ENCODE results near the gene RBM10. TPM values are rescaled to one million over a fixed set of nuclear protein-coding genes. Genes with fewer than 3 reads are reported as not detected.

Gene RBM10
- total RNA-seq, 1 donor from 2014 or later = 27.8 TPM

GRCh38 chrX:47186096-47186740, 41.2 kb downstream of the RBM10 start:
- intact Hi-C loops (cut with micrococcal nuclease) = no loop called here
- Histone ChIP-seq H3K9me3 (replicated peaks) (no peaks in the 10 kb centered on the region), H3K27me3 (ENCODE audit: low read depth) (no peaks in the 10 kb centered on the region), H3K4me1 (no peaks in the 10 kb centered on the region), H3K27ac (replicated peaks) (no peak overlapping the region), H3K4me3 (no peak overlapping the region), H3K36me3 (peaks cover 38% of the 10 kb centered on the region)
- DNase-seq = no peak
- TF ChIP-seq CTCF (IDR thresholded peaks at IDR 0.05; ENCODE audit: borderline replicate concordance) = no peak

GRCh38 chrX:47187106-47187677, 42.2 kb downstream of the RBM10 start:
- Histone ChIP-seq H3K36me3 (peaks cover 30% of the 10 kb centered on the region), H3K9me3 (replicated peaks) (no peaks in the 10 kb centered on the region), H3K27me3 (ENCODE audit: low read depth) (no peaks in the 10 kb centered on the region), H3K4me1 (peaks cover 5% of the 10 kb centered on the region), H3K4me3 (no peak overlapping the region), H3K27ac (replicated peaks) (no peak overlapping the region)
- intact Hi-C loops (cut with micrococcal nuclease) = no loop called here
- TF ChIP-seq CTCF (IDR thresholded peaks at IDR 0.05; ENCODE audit: borderline replicate concordance) = no peak
- no peak for DNase-seq

- no peak for TF ChIP-seq CTCF (IDR thresholded peaks at IDR 0.05; ENCODE audit: borderline replicate concordance)
- H3K36me3 ChIP-seq = peaks cover 15% of the 10 kb centered on the region
- no peaks in the 10 kb centered on the region for H3K27me3 ChIP-seq (ENCODE audit: low read depth)
- DNase-seq = no peak
- intact Hi-C loops (cut with micrococcal nuclease) = loop anchor here (10.0 kb wide), 1 partner anchor 195 kb away; no protein-coding TSS in a partner anchor
- peaks cover 15% of the 10 kb centered on the region for H3K4me1 ChIP-seq
- H3K4me3 ChIP-seq = no peak overlapping the region
- H3K27ac ChIP-seq (replicated peaks) = no peak overlapping the region
- H3K9me3 ChIP-seq (replicated peaks) = no peaks in the 10 kb centered on the region
Observed at GRCh38 chrX:47189906-47190305, 44.9 kb downstream of the RBM10 start.

DNA sequence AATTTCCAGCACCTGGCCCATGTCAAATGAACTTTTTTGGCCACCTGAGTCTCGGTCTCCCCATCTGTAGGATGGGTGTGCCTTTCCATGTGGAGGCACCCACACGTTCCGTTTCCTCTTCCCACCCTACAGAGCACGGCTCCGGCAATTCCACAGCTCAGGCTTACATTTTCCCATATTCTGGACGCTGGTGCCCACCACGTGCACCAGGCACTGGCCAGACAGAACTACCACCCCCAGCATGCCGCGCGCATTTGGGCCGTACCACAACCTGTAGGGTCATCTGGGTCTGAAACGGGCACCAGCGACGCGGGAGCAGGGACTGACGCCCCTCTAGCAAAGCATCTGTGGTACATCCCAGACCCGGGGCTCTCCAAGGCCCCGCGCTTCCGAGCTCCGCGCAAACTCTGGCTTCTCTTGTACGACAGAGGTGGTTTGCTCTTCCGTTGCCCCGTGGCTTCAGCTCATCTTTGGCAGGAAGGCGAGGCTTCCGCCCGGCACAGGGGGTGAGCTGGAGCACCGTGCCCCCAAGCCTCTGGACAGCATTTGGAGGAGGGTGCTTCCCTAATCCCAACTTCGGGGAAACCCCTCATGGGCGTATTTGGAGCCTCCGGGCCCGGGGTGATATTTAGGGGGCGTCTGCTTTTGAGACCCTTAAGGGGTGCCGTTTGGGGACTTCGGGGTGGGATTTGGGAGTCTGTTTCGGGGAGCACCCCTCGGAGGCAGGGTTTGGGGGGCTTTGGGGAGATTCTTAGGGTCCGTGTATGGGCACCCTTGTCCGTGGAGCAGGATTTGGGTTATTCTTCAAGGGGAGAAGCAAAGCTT, 45.6 kb downstream of the RBM10 start:
- intact Hi-C loops (cut with micrococcal nuclease) = loop anchor here (10.0 kb wide), 1 partner anchor 194 kb away; no protein-coding TSS in a partner anchor
- peak; percentile 82 for DNase-seq
- peaks cover 11% of the 10 kb centered on the region for H3K36me3 ChIP-seq
- H3K9me3 ChIP-seq (replicated peaks) = no peaks in the 10 kb centered on the region
- peak overlapping the region; percentile 71 for H3K4me3 ChIP-seq
- no peaks in the 10 kb centered on the region for H3K27me3 ChIP-seq (ENCODE audit: low read depth)
- peak overlapping the region; percentile 33 for H3K27ac ChIP-seq (replicated peaks)
- TF ChIP-seq CTCF (IDR thresholded peaks at IDR 0.05; ENCODE audit: borderline replicate concordance) = no peak
- H3K4me1 ChIP-seq = peaks cover 23% of the 10 kb centered on the region

DNA sequence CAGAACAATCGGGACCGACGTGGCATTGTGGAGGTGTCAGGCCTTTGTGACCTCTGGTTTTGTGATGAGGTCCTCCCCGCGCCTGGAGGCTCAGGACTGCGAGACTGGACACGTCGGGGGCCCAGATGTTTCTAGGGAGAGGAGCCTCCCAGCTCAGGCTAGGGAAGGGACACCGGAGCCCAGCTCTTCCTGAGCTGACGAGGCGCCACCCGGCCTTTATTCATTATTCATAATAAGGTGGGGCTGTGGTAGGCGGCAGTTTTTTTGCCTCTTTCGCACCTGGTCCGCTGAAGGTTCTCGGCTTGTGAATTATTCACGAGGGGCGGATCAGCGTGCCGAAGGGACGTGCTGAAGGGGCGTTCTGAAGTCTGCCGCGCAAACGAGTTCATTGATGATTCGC, 46.3 kb downstream of the RBM10 start:
- no peak for TF ChIP-seq CTCF (IDR thresholded peaks at IDR 0.05; ENCODE audit: borderline replicate concordance)

More for the DNA sequence above, 46.3 kb downstream of the RBM10 start:
- H3K4me3 ChIP-seq = peak overlapping the region; percentile 71
- intact Hi-C loops (cut with micrococcal nuclease) = loop anchor here (10.0 kb wide), 1 partner anchor 193 kb away; no protein-coding TSS in a partner anchor
- H3K4me1 ChIP-seq = peaks cover 29% of the 10 kb centered on the region
- peak overlapping the region; percentile 33 for H3K27ac ChIP-seq (replicated peaks)
- no peaks in the 10 kb centered on the region for H3K9me3 ChIP-seq (replicated peaks)
- peaks cover 4% of the 10 kb centered on the region for H3K36me3 ChIP-seq
- DNase-seq = no peak
- no peaks in the 10 kb centered on the region for H3K27me3 ChIP-seq (ENCODE audit: low read depth)
